GM18511 (cell line): ENCODE results near the gene THAP6.

Source experiments
- ATAC-seq: cut with Tn5 transposase; IDR thresholded peaks from one replicate; pipeline ENCODE4 v1.9.1; 2021; ENCODE audit warnings: mild to moderate bottlenecking, moderate library complexity; ENCODE audit not compliant: unreplicated experiment

The THAP6 gene

DNA sequence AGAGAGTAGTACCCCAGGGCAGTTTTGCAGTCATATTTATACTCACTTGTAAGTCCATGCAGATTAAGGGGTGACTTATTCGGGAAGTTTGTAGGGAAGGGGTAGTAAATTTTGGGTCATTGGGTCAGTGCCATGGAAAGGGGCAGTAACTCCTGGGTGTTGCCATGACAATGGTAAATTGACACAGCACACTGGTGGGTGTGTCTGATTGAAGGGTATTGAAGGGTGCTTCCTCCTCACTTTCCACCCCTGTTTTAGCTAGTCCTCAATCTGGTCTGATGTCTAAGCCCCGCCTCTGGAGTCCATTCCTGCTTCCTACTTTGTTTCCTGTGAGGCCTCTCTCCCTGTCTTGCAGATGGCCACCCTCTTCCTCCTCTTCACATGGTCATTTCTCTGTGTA is 53.5 kb downstream of the THAP6 start:
- ATAC-seq: no peak
